Endodermal cell (in vitro differentiated cells): ENCODE measurements around the gene HPN. TPM values are rescaled to one million over a fixed set of nuclear protein-coding genes. Genes with fewer than 3 reads are reported as not detected.

Experiments
- DNase-seq: peaks from one replicate; pipeline ENCODE4 v3.0.0-alpha.2; 2017
- H3K27ac ChIP-seq: 2 replicates; pipeline ENCODE4 v1.5.1; 2013; ENCODE audit warnings: mild to moderate bottlenecking, low read depth, low read length, moderate library complexity
- H3K27me3 ChIP-seq: 2 replicates; pipeline ENCODE4 v1.6.1; 2013; ENCODE audit warnings: mild to moderate bottlenecking, low read length, moderate library complexity; ENCODE audit not compliant: insufficient read depth, control insufficient read depth, poor library complexity, severe bottlenecking
- H3K36me3 ChIP-seq: 2 replicates; pipeline ENCODE4 v1.7.0; 2013; ENCODE audit warnings: mild to moderate bottlenecking, low read length, moderate library complexity; ENCODE audit not compliant: control insufficient read depth, insufficient read depth
- H3K4me1 ChIP-seq: one replicate; pipeline ENCODE4 v1.7.0; 2013; ENCODE audit warnings: low read length; ENCODE audit not compliant: control insufficient read depth, insufficient read depth
- H3K4me3 ChIP-seq: 2 replicates; pipeline ENCODE4 v1.5.1; 2013; ENCODE audit warnings: mild to moderate bottlenecking, low read length, moderate library complexity
- H3K9ac ChIP-seq: 2 replicates; pipeline ENCODE4 v1.6.1; 2013; ENCODE audit warnings: mild to moderate bottlenecking, low read length, moderate library complexity; ENCODE audit not compliant: poor library complexity, severe bottlenecking; ENCODE audit errors: extremely low read depth
- H3K9me3 ChIP-seq: 2 replicates; pipeline ENCODE4 v1.6.1; 2013; ENCODE audit warnings: mild to moderate bottlenecking, low read length, moderate library complexity; ENCODE audit not compliant: control insufficient read depth
- H3K27ac Mint-ChIP-seq: 2 replicates; pipeline ENCODE4 v1.8.0; 2020; ENCODE audit warnings: mixed read lengths
- H3K27me3 Mint-ChIP-seq: 2 replicates; pipeline ENCODE4 v1.8.0; 2021; ENCODE audit warnings: mild to moderate bottlenecking, mixed read lengths; ENCODE audit not compliant: insufficient read depth
- H3K36me3 Mint-ChIP-seq: 2 replicates; pipeline ENCODE4 v1.8.0; 2020; ENCODE audit warnings: low read depth, mixed read lengths
- H3K4me1 Mint-ChIP-seq: 2 replicates; pipeline ENCODE4 v1.8.0; 2020; ENCODE audit warnings: mixed read lengths
- H3K4me3 Mint-ChIP-seq: 2 replicates; pipeline ENCODE4 v1.8.0; 2020; ENCODE audit warnings: mild to moderate bottlenecking, moderate library complexity, mixed read lengths
- H3K9me3 Mint-ChIP-seq: 2 replicates; pipeline ENCODE4 v1.8.0; 2020; ENCODE audit warnings: mild to moderate bottlenecking, mixed read lengths
- CTCF ChIP-seq: fragments of 200-600 bp; sonication (generic); conservative IDR thresholded peaks from 2 replicates; pipeline ENCODE4 v1.5.0; 2021; ENCODE audit warnings: antibody characterized with exemption, mild to moderate bottlenecking
- WGBS, 2 experiments: methylation state at CpG; one replicate each; pipeline versions ENCODE4 v1.1.5 to v1.1.7; 2013; ENCODE audit warnings: missing lambda C conversion rate in 2 of 2, mixed read lengths in 1 of 2; ENCODE audit not compliant: insufficient coverage in 1 of 2, insufficient read length in 1 of 2; 5-methylcytosine and 5-hydroxymethylcytosine counted together
- total RNA-seq, 2 donors: library from RNA; stranded (reverse); fragmentation: NEBNext Ultra II Directional in 1 of 2; extraction: Animal tissue kit (Norgen Biotek cat#: 25700) in 1 of 2; gene quantifications; 2 replicates in 1 of 2; 3 replicates in 1 of 2; pipeline ENCODE4 v1.2.1, GENCODE V29; 2021

HPN gene
- total RNA-seq, 2 donors from 2014 or later: 29.0 to 49.6 TPM

- H3K4me1 ChIP-seq: no peaks in the 10 kb centered on the region
- TF ChIP-seq CTCF: no peak
- H3K9me3 ChIP-seq: peaks cover 7% of the 10 kb centered on the region
- H3K4me1 Mint-ChIP-seq: peaks cover 3% of the 10 kb centered on the region
- H3K27me3 Mint-ChIP-seq: no peaks in the 10 kb centered on the region
- H3K27me3 ChIP-seq: no peaks in the 10 kb centered on the region
- no peak for DNase-seq
- no peak overlapping the region for H3K4me3 Mint-ChIP-seq
- peak overlapping the region; percentile 39 for H3K27ac Mint-ChIP-seq
- peaks cover 3% of the 10 kb centered on the region for H3K9me3 Mint-ChIP-seq
- H3K36me3 Mint-ChIP-seq: no peaks in the 10 kb centered on the region
- H3K9ac ChIP-seq: no peak overlapping the region
- no peak overlapping the region for H3K4me3 ChIP-seq
- H3K27ac ChIP-seq: no peak overlapping the region
- 92 to 100% methylated on average over 7 to 10 of the region's 10 CpGs for WGBS, 2 experiments
- no peaks in the 10 kb centered on the region for H3K36me3 ChIP-seq
Measured at GRCh38 chr19:35073516-35073915, 32.0 kb downstream of the HPN start.

- no peaks in the 10 kb centered on the region for H3K27me3 ChIP-seq
- no peak for DNase-seq
- Mint-ChIP-seq H3K4me3 (no peak overlapping the region), H3K27ac (no peak overlapping the region), H3K9me3 (peaks cover 3% of the 10 kb centered on the region), H3K27me3 (no peaks in the 10 kb centered on the region), H3K36me3 (no peaks in the 10 kb centered on the region), H3K4me1 (no peaks in the 10 kb centered on the region)
- H3K27ac ChIP-seq: no peak overlapping the region
- H3K9me3 ChIP-seq: peaks cover 7% of the 10 kb centered on the region
- WGBS, 2 experiments: 75% methylated on average over 8 of the region's 8 CpGs; no CpG with 5 or more reads in 1 of the 2 experiments
- H3K9ac ChIP-seq: no peak overlapping the region
- H3K36me3 ChIP-seq: no peaks in the 10 kb centered on the region
- TF ChIP-seq CTCF: no peak
- no peak overlapping the region for H3K4me3 ChIP-seq
- no peaks in the 10 kb centered on the region for H3K4me1 ChIP-seq
Measured at GRCh38 chr19:35073941-35074340, 32.4 kb downstream of the HPN start.

- peaks cover 7% of the 10 kb centered on the region for H3K9me3 ChIP-seq
- H3K4me3 ChIP-seq: no peak overlapping the region
- no peak overlapping the region for H3K4me3 Mint-ChIP-seq
- no peaks in the 10 kb centered on the region for H3K27me3 Mint-ChIP-seq
- no peak overlapping the region for H3K27ac Mint-ChIP-seq
- H3K9me3 Mint-ChIP-seq: peaks cover 3% of the 10 kb centered on the region
- H3K4me1 ChIP-seq: no peaks in the 10 kb centered on the region
- H3K9ac ChIP-seq: no peak overlapping the region
- H3K4me1 Mint-ChIP-seq: no peaks in the 10 kb centered on the region
- WGBS, 2 experiments: 89% methylated on average over 12 to 21 of the region's 21 CpGs
- DNase-seq: no peak
- H3K27ac ChIP-seq: no peak overlapping the region
- no peak for TF ChIP-seq CTCF
- H3K27me3 ChIP-seq: no peaks in the 10 kb centered on the region
- H3K36me3 Mint-ChIP-seq: no peaks in the 10 kb centered on the region
- no peaks in the 10 kb centered on the region for H3K36me3 ChIP-seq
Measured at GRCh38 chr19:35074426-35075201, 33.1 kb downstream of the HPN start.
